GM21737 (cell line): ENCODE data around the gene RANBP10.

Experiments used
- ATAC-seq: cut with Tn5 transposase; IDR thresholded peaks from one replicate; pipeline ENCODE4 v1.9.1; 2021; ENCODE audit warnings: mild to moderate bottlenecking, moderate library complexity; ENCODE audit not compliant: unreplicated experiment

RANBP10 gene

DNA sequence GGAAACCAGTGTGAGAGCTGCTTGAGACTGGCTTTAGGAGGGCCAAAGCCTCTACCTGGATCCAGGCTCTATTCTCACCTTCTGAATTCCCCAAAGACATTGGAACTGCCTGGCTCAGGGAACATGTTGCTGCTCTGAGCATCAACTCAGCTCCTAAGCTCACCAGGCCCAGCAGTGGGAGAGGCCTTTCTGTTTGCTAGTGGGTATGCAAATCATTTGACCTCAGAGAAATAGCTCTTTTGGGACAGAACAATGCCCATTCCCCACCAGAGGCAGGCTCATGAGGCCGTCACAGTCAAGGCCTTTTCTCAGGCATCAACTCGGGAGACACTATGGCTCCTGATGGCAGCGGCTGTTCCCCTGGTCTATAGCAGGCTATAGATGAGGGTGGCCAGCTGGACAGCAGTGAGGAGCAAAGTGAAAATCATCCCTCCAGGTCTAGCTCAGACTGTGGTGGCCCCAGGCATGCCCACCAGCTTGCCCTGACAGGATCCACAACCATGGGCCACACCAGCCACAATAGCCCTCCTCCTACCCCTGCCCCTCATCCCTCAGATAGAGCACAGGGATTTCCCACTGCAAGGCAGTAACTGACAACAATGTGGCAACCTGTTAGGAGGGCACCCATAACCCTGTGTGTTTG lies 56.8 kb downstream of the RANBP10 start:
- ATAC-seq, result no peak

DNA sequence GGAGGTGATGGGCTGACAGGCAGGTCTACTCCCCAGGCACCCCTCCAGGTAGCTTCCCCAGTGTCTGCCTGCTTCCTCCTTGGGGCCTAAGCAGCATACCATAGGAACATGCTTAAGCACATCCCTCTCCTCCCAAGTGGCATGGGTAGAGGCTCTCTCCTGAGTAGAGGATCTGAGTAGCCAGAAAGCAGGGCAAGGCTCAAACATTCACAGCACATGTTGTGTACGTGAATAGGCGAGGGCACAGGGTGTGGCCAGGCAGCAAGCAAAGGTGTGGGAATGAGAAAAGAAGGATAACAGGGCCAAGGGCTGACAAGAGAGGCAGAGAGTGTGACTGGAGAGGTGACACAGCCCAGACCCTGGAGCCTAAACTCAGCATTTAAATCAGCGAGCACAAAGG lies 57.5 kb downstream of the RANBP10 start:
- ATAC-seq, result no peak

DNA sequence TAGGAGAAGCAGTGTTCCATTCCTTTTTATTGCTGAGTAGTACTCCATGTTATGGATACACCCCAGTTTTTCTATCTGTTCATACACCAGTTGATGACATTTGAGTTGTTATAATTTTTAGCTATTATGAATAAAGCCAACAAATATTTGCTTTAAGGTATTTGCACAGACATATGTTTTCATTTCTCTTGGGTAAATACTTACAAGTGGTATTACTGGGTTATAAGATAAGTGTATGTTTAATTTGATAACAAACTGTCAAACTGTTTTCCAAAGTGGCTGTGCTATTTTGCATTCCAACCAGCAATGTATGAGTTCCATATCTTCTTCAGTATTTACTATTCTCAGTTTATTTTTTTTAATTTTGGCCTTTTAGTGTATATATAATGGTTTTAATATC lies 59.5 kb downstream of the RANBP10 start:
- no peak for ATAC-seq

DNA sequence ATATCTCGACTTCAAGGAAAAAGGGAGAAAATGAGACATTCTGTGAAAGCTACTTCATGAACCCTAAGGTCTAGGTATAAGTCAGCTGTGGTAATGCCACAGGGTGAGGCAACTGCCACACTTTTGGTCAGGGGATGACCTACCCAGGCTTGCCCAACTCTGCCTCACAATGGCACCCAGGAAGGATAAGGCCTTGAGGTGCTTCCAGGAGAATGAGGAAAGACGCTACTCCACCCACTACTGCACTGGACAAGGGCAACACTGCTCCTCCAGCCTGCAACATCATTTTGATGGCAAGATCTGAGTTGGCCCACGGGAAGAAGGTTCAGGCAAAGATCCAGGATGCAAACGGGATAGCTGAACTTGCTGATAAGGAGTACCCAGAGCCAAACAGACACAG lies 65.2 kb downstream of the RANBP10 start:
- ATAC-seq, result no peak

DNA sequence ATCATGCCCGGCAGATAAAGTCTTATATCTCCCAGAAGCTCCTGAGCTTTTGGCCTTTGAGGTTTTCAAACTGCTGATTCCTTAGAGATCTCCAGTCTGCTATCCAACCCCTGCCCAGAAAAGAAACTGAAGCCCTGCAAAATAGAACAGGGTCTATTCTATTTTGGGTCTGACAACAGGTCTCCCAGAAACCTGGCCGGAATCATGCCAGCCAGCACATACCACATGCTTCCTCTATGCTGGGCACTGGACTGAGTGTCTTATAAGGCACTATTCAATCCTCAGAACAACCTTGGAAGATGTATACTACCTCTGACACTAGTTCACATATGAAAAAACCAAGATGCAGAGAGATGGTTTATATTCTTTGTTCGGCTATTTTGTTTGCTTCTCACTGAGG lies 66.0 kb downstream of the RANBP10 start:
- ATAC-seq, result no peak

DNA sequence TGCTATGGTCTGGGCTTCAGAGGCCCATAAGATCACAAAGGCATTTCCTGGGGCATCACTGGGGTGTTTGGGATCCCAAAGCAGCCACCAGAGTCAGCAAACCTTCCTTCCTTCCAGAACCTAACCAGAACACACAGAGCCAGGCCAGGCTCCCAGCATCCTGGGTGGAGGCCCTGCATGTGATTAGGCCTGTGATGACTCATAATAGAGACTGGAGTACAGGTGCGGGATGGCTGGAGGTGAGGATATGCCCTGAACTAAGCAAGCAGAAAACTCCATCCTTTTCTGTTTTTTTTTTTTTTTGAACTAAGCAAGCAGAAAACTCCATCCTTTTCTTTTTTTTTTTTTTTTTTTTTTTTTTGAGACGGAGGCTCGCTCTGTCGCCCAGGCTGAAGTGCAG lies 69.5 kb downstream of the RANBP10 start:
- no peak for ATAC-seq

DNA sequence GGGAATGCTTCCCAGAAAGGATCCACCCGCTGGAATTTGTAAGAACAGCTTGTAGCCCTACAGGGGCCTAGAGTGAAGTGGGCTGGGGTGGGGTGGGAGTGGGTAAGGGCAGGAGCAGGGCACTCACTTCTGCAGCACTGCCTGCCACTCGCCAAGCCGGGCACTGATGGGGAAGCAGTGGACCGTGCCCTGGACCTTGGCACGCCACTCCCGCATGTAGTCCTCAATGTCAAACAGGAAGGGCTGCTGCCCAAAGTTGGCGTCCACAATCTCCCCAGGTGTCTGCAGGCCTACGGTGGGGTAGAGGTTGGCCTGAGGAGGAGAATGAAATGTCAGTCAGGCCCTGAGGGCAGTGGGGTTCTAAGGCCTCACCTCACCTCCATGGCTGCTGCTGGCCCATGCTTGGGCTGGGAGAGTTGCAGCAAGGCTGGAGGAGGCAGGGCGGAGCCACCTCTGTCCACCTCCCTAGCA lies 71.6 kb downstream of the RANBP10 start:
- ATAC-seq, result no peak

DNA sequence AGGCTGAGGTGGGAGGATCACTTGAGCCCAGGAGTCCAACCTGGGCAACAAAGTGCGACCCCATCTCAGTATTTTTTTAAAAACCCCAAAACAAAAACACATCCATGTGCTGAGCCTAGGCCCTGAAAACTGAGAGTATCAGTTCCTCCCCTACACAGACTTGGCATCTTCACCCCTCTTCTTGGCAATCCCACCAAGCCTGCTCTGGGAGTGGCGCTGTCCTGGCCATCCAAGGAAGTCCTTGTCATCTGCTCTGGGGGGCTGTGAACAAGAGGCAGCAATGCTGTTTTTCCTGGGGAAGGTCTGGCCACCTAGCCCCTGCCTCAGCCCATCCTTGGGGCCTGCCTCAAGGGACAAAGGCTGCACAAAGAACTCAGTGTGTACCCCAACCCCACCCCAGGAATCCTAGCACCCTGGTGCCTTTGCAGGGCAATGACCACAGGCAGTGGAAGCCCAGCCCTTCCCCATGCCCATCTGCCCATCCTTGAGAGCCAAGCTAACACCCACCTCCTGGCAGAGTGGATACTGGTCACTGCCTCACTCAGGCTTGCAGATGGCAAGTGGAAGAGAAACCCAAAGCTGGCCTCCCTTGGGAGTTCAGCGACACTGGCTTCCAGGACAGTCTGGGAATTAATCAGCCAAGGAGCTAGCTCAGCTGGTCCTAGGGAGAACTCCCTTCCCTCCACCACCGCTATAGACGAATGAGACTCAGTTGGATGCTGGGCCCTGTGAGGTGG lies 72.5 kb downstream of the RANBP10 start:
- no peak for ATAC-seq

DNA sequence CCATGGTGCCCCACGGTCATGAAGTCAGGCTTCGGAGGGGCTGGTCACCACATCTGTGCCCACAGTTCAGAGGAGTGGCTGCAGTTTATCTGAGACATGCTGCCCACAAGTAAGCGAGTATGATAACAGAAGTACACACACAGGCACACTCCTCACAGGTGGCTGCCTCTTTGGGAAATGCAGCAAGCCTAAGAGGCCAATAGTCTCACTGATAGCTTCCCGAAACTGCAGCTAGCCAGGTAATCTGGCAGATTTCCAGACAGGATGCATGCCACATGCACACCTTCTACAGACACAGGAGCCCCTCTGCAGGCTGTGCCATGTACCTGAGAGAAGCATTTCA lies 74.6 kb downstream of the RANBP10 start:
- no peak for ATAC-seq

DNA sequence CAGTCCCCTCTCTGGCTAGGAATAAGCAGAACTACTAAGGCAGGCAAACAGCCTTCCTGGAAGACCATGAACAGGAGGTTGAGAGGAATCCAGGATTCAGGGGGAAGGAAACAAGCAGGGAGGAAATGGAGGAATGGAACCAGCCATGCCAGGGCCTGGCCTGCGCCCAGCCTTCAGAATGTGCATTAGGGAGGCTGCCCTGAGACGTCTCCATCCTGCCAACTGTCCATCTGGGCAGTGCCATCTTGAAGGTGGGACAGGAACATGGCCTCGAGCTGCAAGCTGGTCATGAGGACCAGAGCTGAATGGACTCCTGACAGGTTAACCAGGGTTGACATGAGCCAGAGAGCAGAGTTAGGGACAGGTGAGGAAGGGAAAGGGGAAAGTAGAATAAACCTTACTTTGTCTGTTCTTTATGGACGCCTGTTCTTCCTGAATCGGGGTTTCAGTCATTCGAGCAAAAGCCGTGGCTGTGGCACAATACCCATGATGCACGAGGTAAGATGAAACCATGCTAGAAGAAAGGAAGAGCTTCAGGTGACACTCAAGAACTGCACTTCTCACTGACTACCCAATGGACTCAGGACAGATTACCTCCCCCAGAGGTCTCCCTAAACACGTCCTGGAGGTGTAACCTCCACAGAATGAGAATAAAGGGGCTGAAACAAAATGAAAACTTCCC lies 75.1 kb downstream of the RANBP10 start:
- ATAC-seq, result no peak

DNA sequence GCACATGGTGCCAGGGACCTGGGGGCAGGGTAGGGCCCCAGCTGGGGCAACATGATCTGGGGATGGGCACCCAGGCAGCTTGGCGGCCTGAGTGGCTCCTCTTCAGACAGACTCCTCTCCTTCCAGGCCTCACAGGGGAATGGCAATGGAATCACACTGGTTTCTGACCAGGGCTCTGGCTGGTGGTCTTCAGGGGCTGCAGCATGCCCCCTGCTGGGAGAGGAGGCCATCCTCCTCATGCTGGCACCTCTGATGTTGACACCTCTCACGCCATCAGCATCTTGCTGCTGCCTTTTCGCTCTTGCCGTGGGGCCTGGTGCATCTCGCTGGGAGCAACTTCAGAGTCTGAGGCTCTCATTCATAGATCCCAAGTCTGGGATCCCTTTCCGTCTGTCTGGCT lies 76.0 kb downstream of the RANBP10 start:
- ATAC-seq, result no peak

DNA sequence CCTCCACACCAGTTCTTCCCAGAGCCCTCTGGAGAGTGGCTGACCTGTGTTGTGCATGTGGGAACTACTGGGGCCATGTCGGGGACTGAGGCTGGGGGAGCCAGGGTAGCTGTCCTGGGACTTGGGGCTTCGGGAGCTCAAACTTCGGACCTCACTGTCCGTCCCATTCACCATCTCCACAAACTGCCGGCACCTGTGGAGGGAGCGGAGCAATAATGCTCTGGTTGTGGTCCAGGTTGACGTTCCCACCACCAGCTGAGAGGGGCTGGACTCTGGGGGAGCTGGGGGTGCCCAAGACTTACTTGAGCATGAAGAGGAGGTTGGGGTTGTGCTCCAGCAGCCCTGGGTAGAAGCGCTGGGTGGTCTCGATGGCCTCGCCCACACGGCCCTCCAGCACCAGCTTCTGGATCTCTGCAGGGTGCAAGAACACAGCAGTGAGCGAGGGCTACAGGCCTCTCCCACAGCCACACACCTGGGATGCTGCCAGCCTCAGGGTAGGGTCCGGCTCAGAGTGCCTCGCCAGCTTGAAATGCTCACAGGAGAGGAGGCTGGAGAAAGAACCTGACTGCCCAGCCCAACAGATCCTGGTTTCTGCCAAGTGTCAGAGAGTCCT lies 76.6 kb downstream of the RANBP10 start:
- ATAC-seq, result no peak

DNA sequence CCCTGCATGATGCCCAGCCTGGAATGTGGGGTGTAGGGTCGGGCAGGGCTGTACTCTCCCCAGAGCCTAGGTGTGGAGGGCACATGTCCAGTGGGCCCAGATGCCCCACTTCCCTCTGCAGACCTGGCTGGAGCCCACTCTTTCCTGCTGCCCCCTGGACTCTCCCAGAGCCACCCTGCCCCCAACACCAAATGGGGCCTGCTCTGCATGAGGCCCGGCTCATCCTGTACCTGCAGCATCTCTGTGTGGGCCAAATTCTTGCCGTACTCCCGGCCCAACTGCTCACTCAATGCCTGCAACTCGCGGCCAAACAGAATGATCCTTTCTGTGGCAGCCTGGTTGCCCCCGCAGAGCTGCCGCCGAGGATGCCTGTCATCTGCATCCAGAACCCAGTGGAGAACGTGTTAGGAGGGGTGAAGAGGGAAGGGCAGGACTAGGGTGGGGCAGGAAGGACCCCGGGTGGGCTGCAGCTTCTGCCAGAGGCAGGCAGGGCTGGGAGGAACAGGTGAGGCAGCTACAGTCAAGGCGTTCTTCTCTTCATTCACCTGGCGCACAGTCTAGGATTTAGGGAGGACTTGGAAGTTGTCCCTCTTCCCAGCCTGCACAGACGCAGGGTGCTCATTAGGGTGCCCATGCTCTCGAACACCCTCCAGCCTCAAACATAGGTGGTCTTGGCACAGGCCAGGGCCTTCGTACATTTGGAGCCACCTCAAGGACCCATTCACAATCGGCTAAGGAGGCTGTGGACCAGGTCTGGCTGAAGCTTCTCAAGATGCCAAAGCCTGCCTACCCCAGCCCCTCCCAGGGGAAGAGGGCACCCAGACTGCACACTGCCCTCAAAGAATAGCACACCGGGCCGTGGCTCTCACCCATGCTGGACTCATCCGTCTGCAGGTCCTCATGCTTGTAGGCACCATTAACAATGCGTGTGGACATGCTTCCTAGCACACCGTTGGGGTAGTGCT lies 78.6 kb downstream of the RANBP10 start:
- no peak for ATAC-seq

DNA sequence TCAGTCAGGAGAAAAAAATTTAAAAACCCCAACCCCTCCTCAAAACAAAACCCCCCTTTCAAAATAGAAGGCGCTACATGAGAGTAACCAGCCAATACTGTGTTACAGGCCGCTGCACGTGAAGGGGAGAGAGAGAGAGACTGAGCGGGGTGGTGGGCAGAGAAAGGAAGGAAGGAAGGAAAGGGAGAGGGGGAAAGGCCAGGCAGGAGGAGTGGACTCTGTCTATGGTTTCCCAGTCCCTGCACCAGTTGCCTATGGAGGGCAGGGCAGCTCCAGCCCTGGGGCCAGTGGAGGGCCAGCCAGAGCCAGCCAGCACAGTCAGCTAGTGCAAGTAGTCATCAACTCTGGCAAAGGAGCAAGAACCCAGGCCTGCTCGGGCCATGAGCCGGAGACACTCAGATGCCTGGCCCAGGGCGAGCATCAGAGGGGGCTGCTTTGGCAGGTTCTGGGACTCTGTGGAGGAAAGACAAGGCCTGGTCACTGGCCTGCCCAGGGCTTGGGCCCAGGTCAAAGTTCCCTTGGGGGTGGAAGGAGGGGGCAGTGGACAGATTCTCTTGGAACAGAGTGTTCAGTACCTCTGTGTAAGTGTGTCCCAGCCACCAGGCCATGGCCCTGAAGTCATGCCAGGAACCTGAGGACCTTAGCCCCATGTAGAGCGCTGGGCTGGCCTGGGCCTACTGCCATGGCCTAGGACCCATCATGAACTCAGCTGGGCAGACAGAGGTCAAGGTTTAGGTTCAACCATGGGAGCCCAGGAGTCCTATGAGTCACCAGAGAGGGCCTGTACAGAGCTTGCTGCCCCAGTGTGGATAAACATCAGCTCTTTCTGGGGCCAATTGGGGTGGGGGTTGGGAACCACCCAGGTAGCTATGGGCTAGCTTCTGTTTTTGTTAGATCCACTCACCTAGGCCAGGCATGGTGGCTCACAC lies 80.0 kb downstream of the RANBP10 start:
- no peak for ATAC-seq

DNA sequence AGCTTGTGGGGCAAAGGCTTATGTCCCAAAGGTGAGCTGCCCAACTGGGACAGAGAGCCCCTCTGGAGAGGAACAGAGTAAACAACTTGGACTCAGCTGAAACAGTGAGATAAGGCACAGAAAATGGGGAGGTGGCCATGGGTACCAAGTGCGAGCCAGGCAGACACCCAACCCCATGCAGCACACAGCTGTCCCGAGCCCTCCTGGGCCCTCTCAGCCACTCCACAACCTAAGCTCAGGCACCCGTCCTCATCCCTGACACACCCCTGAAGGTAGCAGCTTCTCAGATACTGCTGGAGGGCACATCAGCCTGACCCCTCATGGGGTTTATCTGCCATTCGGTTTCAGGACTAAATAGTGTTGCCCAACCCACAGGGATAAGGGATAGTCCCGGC lies 82.5 kb downstream of the RANBP10 start:
- ATAC-seq, result no peak

DNA sequence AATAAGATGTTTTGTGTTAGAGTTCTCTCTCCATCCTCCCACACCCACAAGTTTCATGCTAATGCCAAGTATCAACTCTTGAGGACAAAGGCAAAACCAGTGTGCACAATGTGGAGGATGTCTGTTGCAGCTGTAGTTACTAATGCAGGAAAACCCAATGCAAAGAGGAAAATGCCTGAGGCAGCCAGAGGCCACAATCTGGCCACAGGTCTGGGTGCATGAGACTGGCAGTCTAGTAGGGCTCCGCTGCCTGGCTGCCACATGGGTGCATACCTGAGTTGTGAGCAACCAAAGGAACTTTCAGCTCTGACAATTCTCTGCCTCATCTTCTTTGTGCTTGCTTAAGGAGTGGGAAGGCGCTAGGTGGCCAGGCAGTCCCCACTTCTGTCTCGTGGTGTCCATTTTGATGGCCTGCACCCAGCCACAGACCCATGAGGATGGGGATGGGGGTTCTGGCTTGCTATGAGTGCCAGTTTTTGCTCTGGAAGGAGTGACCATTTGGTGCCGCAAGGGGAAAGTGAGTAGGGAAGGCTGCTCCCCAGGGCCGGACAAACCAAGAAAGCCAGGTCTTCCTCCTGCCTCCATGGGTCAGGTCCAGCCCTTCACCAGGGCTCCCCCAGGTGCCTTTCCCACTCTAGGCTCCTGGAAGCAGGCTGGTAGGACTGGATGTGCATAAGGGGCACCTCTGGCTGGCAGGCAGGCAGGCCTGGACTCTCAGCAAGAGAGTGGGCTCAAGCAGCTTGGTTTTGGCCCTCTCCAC lies 83.0 kb downstream of the RANBP10 start:
- no peak for ATAC-seq

DNA sequence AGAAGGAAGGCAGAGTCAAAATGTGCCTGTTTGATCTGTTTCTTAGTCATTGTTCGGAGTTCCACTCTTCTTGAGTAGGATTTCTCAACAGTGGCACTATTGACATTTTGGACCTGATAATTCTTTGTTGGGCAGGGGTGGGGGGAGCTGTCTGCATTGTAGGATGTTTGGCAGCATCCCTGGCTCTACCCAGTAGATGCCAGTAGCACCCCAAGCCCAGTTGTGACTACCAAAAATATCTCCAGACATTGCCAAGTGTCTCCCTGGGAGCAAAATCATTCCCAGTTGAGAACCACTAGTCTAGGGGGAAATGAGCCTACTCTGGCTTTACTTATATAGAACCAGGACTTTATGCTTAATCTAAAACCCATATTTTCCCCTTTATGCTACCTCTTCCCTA lies 86.1 kb downstream of the RANBP10 start:
- no peak for ATAC-seq

DNA sequence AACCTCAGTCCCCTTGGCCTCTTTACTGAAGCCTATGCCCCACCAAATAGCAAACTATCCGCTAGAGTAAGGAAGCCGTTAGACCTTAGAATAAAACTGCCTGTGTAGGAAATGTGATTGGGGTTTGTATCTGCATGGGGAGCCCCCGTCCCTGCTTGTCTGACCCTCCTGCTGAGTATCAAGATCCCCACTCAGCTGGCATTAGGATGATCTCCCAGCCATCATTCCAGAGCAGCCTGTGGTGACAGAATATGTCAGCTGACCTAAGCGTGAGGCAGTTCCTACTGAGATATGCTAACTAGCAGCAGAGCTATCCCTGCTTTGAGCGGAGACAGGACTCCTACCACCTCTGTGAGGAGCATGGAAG lies 86.6 kb downstream of the RANBP10 start:
- ATAC-seq, result peak; percentile 11
